ENCODE measurements around the gene SHROOM3.
A peak's percentile ranks its signal among the peaks of the same experiment; 100 is the strongest.

SHROOM3 gene

DNA sequence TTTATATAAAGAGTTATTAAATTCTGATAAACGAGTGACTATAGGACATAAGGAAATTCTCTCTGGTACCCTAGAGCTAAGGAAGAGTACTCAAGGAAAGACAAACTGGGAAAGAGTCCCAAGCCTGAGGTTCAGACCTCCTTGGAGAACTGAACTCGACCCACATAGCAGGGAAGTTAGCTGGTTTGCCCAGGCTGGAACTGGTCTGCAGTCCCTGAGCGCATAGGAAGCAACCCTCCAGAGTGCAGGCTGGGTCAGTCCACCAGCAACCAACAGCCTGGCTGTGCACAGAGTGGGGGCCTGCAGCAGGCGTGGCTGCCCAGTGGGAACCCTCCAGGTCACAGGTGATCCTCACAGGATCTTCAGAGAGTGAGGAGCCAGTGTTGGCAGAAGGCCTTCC lies 348.8 kb downstream of the SHROOM3 start:
- no peak overlapping the region for H3K4me3 ChIP-seq (ENCODE audit: low read depth, low read length)
- no peak for DNase-seq (ENCODE audit: low read depth)
- TF ChIP-seq, protein P1, sequence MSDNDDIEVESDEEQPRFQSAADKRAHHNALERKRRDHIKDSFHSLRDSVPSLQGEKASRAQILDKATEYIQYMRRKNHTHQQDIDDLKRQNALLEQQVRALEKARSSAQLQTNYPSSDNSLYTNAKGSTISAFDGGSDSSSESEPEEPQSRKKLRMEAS (IDR thresholded peaks at IDR 0.05; ENCODE audit: low read depth, low read length) = no peak
- TF ChIP-seq, protein P2, sequence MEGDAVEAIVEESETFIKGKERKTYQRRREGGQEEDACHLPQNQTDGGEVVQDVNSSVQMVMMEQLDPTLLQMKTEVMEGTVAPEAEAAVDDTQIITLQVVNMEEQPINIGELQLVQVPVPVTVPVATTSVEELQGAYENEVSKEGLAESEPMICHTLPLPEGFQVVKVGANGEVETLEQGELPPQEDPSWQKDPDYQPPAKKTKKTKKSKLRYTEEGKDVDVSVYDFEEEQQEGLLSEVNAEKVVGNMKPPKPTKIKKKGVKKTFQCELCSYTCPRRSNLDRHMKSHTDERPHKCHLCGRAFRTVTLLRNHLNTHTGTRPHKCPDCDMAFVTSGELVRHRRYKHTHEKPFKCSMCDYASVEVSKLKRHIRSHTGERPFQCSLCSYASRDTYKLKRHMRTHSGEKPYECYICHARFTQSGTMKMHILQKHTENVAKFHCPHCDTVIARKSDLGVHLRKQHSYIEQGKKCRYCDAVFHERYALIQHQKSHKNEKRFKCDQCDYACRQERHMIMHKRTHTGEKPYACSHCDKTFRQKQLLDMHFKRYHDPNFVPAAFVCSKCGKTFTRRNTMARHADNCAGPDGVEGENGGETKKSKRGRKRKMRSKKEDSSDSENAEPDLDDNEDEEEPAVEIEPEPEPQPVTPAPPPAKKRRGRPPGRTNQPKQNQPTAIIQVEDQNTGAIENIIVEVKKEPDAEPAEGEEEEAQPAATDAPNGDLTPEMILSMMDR (IDR thresholded peaks at IDR 0.05; ENCODE audit: low read depth, low read length) = no peak
- TF ChIP-seq MYC (IDR thresholded peaks at IDR 0.05; ENCODE audit: low read depth, low read length) (no peak), POLR2A (IDR thresholded peaks at IDR 0.05; ENCODE audit: extremely low read depth, insufficient read length) (no peak)

DNA sequence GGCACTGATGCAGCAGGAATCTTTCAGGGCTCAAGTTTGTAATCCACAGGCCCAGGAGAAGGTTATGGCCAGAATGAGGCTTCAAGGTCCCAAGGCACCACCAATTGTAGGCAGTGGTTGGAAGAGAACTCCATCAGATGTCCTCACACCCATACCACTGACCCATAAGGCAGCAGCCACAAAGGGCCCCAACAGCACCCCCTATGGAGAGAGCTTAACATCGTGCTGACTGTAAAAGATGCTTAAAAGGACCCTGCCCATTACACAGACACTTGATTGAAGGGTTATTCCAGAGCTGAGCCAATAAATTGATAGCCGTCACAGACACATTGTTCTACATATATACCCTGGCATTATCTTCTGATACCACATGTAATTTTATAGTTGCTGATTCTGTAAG lies 349.2 kb downstream of the SHROOM3 start:
- H3K4me3 ChIP-seq (ENCODE audit: low read depth, low read length) = no peak overlapping the region
- peak; percentile 4 for DNase-seq (ENCODE audit: low read depth)
- TF ChIP-seq, protein P2 (IDR thresholded peaks at IDR 0.05; ENCODE audit: low read depth, low read length) = peak; percentile 28
- TF ChIP-seq MYC (IDR thresholded peaks at IDR 0.05; ENCODE audit: low read depth, low read length) = no peak
- TF ChIP-seq, protein P1 (IDR thresholded peaks at IDR 0.05; ENCODE audit: low read depth, low read length) = no peak
- TF ChIP-seq POLR2A (IDR thresholded peaks at IDR 0.05; ENCODE audit: extremely low read depth, insufficient read length) = no peak

DNA sequence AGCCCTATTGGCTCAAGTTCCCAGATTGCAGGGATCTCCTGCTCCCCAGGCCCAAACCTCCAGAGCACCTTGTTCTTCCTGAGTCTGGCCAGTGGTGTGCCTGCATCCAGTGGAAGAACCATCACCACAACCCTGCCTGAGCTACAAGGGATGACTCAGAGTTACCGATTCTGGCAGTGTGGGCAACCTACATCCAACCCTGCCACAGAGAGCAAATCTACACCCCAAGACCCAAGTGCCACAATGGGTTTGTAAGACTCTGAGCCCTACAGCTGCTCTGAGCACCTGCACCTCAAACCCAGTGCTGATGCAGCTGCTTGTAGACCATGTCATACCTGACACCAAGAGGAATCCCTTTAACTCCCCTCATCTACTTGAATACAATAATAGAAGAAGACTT lies 352.9 kb downstream of the SHROOM3 start:
- H3K4me3 ChIP-seq (ENCODE audit: low read depth, low read length) = no peak overlapping the region
- no peak for DNase-seq (ENCODE audit: low read depth)
- TF ChIP-seq POLR2A (IDR thresholded peaks at IDR 0.05; ENCODE audit: extremely low read depth, insufficient read length) = no peak

DNA sequence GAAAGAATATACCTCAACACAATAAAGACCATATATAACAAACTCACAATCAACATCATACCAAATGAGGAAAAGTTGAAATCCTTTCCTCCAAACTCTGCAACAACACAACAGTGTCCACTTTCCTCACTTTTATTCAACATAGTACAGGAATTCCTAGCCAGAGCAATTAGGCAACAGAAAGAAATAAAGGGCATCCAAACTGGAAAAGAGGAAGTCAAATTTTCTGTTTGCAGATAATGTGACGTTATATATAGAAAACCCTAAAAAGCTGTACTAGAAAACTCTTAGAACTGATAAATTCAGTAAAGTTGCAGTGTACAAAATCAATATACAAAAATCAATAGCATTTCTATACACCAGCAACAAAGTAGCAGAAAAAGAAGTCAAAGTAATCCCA lies 355.3 kb downstream of the SHROOM3 start:
- no peak overlapping the region for H3K4me3 ChIP-seq (ENCODE audit: low read depth, low read length)
- TF ChIP-seq, protein P2 (IDR thresholded peaks at IDR 0.05; ENCODE audit: low read depth, low read length) = no peak
- TF ChIP-seq POLR2A (IDR thresholded peaks at IDR 0.05; ENCODE audit: extremely low read depth, insufficient read length) (no peak), MYC (IDR thresholded peaks at IDR 0.05; ENCODE audit: low read depth, low read length) (no peak)
- TF ChIP-seq, protein P1 (IDR thresholded peaks at IDR 0.05; ENCODE audit: low read depth, low read length) = no peak
- DNase-seq (ENCODE audit: low read depth) = no peak

DNA sequence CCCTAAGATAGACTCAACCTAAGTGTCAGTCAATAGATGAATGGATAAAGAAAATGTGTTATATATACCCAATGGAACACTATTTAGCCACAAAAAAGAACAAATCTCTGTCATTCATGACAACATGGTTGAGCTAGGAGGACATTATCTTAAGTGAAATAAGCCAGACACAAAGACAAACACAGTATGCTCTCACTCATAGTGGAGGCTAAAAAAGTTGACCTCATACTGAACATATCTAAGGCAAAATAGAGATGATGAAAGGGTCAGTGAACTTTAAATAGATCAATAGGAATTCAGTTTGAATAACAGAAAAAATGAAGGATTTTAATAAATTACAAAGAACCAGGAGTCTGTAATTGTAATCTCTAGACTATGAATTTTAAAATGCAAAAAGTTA lies 356.4 kb downstream of the SHROOM3 start:
- TF ChIP-seq, protein P1 (IDR thresholded peaks at IDR 0.05; ENCODE audit: low read depth, low read length) = no peak
- TF ChIP-seq POLR2A (IDR thresholded peaks at IDR 0.05; ENCODE audit: extremely low read depth, insufficient read length) (no peak), MYC (IDR thresholded peaks at IDR 0.05; ENCODE audit: low read depth, low read length) (no peak)
- TF ChIP-seq, protein P2 (IDR thresholded peaks at IDR 0.05; ENCODE audit: low read depth, low read length) = no peak
- DNase-seq (ENCODE audit: low read depth) = no peak
- no peak overlapping the region for H3K4me3 ChIP-seq (ENCODE audit: low read depth, low read length)

DNA sequence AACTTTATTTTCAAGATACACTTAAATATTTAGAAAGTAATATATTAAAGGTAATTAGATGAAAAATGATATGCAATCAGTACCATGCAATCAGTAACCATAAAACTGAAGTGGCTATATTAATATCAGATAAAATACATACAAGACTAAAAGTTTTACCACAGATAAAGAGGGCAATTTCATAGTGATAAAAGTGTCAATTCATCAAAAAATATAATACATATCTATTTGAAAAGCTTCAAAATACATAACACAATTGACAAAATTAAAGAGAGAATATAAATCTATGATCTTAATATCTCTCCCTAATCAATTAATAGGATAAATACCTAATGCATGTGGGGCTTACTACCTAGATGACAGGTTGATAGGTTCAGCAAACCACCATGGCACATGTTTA lies 357.4 kb downstream of the SHROOM3 start:
- no peak for TF ChIP-seq MYC (IDR thresholded peaks at IDR 0.05; ENCODE audit: low read depth, low read length)
- TF ChIP-seq, protein P1 (IDR thresholded peaks at IDR 0.05; ENCODE audit: low read depth, low read length) = no peak
- no peak for TF ChIP-seq POLR2A (IDR thresholded peaks at IDR 0.05; ENCODE audit: extremely low read depth, insufficient read length)
- TF ChIP-seq, protein P2 (IDR thresholded peaks at IDR 0.05; ENCODE audit: low read depth, low read length) = no peak
- H3K4me3 ChIP-seq (ENCODE audit: low read depth, low read length) = no peak overlapping the region
- no peak for DNase-seq (ENCODE audit: low read depth)

All from NB4 (cell line).